HL-60 (cell line): ENCODE measurements around the gene FASTKD2.

Experiments used
- CTCF ChIP-seq: IDR thresholded peaks from one replicate; pipeline ENCODE4 v1.5.1; 2011; ENCODE audit warnings: low read length, control low read depth, inconsistent platforms; ENCODE audit not compliant: insufficient read depth
- GABPA ChIP-seq: IDR thresholded peaks from 2 replicates; pipeline ENCODE4 v1.6.1; 2012; ENCODE audit warnings: low read depth
- POLR2AphosphoS5 ChIP-seq: IDR thresholded peaks from 2 replicates; pipeline ENCODE4 v1.6.1; 2012; ENCODE audit warnings: low read depth
- REST ChIP-seq: IDR thresholded peaks from 2 replicates; pipeline ENCODE4 v1.6.1; 2012; ENCODE audit warnings: low read depth; ENCODE audit not compliant: insufficient replicate concordance

GRCh38 chr2:206824993-206825392, 59.6 kb downstream of the FASTKD2 start:
- TF ChIP-seq CTCF (no peak), POLR2AphosphoS5 (no peak), GABPA (no peak), REST (no peak)
